Stimulated activated CD4-positive, alpha-beta T cell treated with anti-CD3 and anti-CD28 coated beads, Interleukin-15, amount 100 ng/mL, for 48 hours (primary cell): Measurements from ENCODE around the gene SOX21.
"Not testable (repeated sequence)": the region's sequence is repeated elsewhere in the genome, so short reads cannot be mapped to it uniquely, and the experiment has no call there.

Experiments used
- DNase-seq, 2 donors: peaks; one replicate each; pipeline ENCODE4 v3.0.0-alpha.2; 2020; ENCODE audit warnings: low read depth in 2 of 2

The SOX21 gene

GRCh38 chr13:94712287-94712811 is at the start of gene SOX21:
Gene SOX21 (minus strand): TSS chr13:94712545. CDS start chr13:94712049, 496 bp downstream.
- DNase-seq = no peak

GRCh38 chr13:94761407-94761806 is 49.1 kb upstream of the SOX21 start:
- no peak for DNase-seq

- no peak for DNase-seq
These were observed 46.9 kb upstream of the SOX21 start for GRCh38 chr13:94759120-94759728.

- no peak for DNase-seq
These were observed 46.2 kb upstream of the SOX21 start for GRCh38 chr13:94758436-94758960.

GRCh38 chr13:94753327-94753726 is 41.0 kb upstream of the SOX21 start:
- DNase-seq = no peak

- no peak for DNase-seq
These were observed 36.8 kb upstream of the SOX21 start for GRCh38 chr13:94749162-94749561.

- no peak for DNase-seq
These were observed 26.9 kb upstream of the SOX21 start for GRCh38 chr13:94739235-94739634.

- DNase-seq = no peak
These were observed 18.7 kb upstream of the SOX21 start for GRCh38 chr13:94731028-94731427.

- DNase-seq = not testable (repeated sequence)
These were observed 17.6 kb upstream of the SOX21 start for GRCh38 chr13:94729941-94730340.

- DNase-seq = no peak
These were observed 14.1 kb upstream of the SOX21 start for GRCh38 chr13:94726425-94726824.

GRCh38 chr13:94722609-94723345 is 10.4 kb upstream of the SOX21 start:
- DNase-seq = no peak

GRCh38 chr13:94718697-94719096 is 6.4 kb upstream of the SOX21 start:
- not testable (repeated sequence) for DNase-seq

GRCh38 chr13:94717916-94718315 is 5.6 kb upstream of the SOX21 start:
- no peak for DNase-seq

GRCh38 chr13:94716016-94716415 is 3.7 kb upstream of the SOX21 start:
- DNase-seq = no peak

GRCh38 chr13:94713561-94714182 is 1.3 kb upstream of the SOX21 start:
- no peak for DNase-seq

GRCh38 chr13:94712812-94713560 is 641 bp upstream of the SOX21 start:
- no peak for DNase-seq

GRCh38 chr13:94711561-94712286 is 621 bp downstream of the SOX21 start:
- no peak for DNase-seq

GRCh38 chr13:94710881-94711560 is 1.3 kb downstream of the SOX21 start:
- no peak for DNase-seq

- DNase-seq = no peak
These were observed 2.1 kb downstream of the SOX21 start for GRCh38 chr13:94710065-94710781.
